Right lobe of liver (tissue), 6 donors: ENCODE data around the gene VGF. TPM values are rescaled to one million over a fixed set of nuclear protein-coding genes. Genes with fewer than 3 reads are reported as not detected.

Experiments used
- ATAC-seq, 4 donors: fragments of 200-7000 bp; cut with Tn5 transposase; one replicate each; pipeline ENCODE4 v1.9.1; 2020; ENCODE audit warnings: mild to moderate bottlenecking in 4 of 4, moderate library complexity in 4 of 4
- DNase-seq, 3 donors: peaks; one replicate each; pipeline ENCODE4 v3.0.0-alpha.2; 2020
- H3K27ac ChIP-seq, 3 donors: fragments of 200-600 bp; one replicate each; pipeline ENCODE4 v1.8.0; 2022
- H3K27me3 ChIP-seq, 2 donors: fragments of 200-600 bp; one replicate each; pipeline ENCODE4 v1.8.0; 2022
- H3K36me3 ChIP-seq, 4 donors: fragments of 200-600 bp; sonication (generic) in 1 of 4; one replicate each; pipeline versions ENCODE4 v1.5.1 to v1.8.0; 2017 to 2022; ENCODE audit warnings: control low read depth in 1 of 4
- H3K4me1 ChIP-seq, 4 donors: fragments of 200-600 bp; sonication (generic) in 1 of 4; one replicate each; pipeline versions ENCODE4 v1.5.1 to v1.8.0; 2017 to 2022; ENCODE audit warnings: control low read depth in 1 of 4
- H3K4me3 ChIP-seq, 3 donors: fragments of 200-600 bp; one replicate each; pipeline ENCODE4 v1.8.0; 2022
- H3K9me3 ChIP-seq, 4 donors: fragments of 200-600 bp; sonication (generic) in 1 of 4; one replicate each; pipeline versions ENCODE4 v1.5.1 to v1.8.0; 2017 to 2022; ENCODE audit warnings: control low read depth in 1 of 4
- CTCF ChIP-seq, 4 donors: fragments of 200-600 bp in 3 of 4; fragments of 450-650 bp in 1 of 4; IDR thresholded peaks; one replicate each; pipeline versions ENCODE4 v1.5.1 to v1.8.0; 2016 to 2022; ENCODE audit warnings: antibody characterized with exemption in 4 of 4, mild to moderate bottlenecking in 2 of 4
- POLR2A ChIP-seq: fragments of 450-650 bp; IDR thresholded peaks from one replicate; pipeline ENCODE4 v1.6.1; 2017; ENCODE audit warnings: antibody characterized with exemption, mild to moderate bottlenecking
- WGBS: methylation state at CpG from one replicate; pipeline ENCODE4 v1.1.6; 2018; ENCODE audit warnings: low coverage, low lambda C conversion rate; ENCODE audit not compliant: insufficient coverage; ENCODE audit errors: missing lambda C conversion rate; 5-methylcytosine and 5-hydroxymethylcytosine counted together
- intact Hi-C, 2 donors: fragments of 100-400 bp; cut with DNase I; formaldehyde crosslinking; loops; one replicate each; pipeline versions ENCODE4 v1.11.2 to v1.14.1; 2022
- long read RNA-seq: library from polyadenylated mRNA; unstranded; transcript quantifications from one replicate; pipeline ENCODE4 v2.0.0, GENCODE V29; 2019
- total RNA-seq, 6 experiments: library from RNA; depleted of rRNA in 2 of 6; stranded (reverse); fragments of >200 nt in 2 of 6; fragmentation: NEBNext Ultra II Directional in 3 of 6; extraction: Animal tissue kit (Norgen Biotek cat#: 25700) in 3 of 6; gene quantifications; one replicate each; pipeline versions ENCODE4 v1.1.0 to v1.2.4, GENCODE V29; 2016 to 2023
- donor health status: DM: no; HTN: yes; CAD: no.
- donor health status: DM: no; HTN: no; CAD: no.
- donor health status: DM: no; HTN: no; CAD: no.
- donor health status: DM: no; HTN: yes; CAD: no.
- donor health status: DM: no; HTN: yes; CAD: no.

The VGF gene
- not detected for total RNA-seq
- long read RNA-seq: 0 reads

- Histone ChIP-seq H3K4me1 (peaks cover 0 to 20% (median 0%) of the 10 kb centered on the region in 4 donors), H3K36me3 (no peaks in the 10 kb centered on the region), H3K4me3 (no peak within 1 kb of the TSS), H3K27me3 (peaks cover 0 to 19% of the 10 kb centered on the region in 2 donors), H3K27ac (no peak within 1 kb of the TSS), H3K9me3 (no peaks in the 10 kb centered on the region)
- WGBS: 2% methylated on average over 34 of the region's 74 CpGs
- DNase-seq: peak; percentile 90 to 92 (median 91)
- intact Hi-C loops: loop anchor here in 1 of 2 donors (10.0 kb wide), 1 partner anchor 119 kb away; no protein-coding TSS in a partner anchor
- TF ChIP-seq CTCF (IDR thresholded peaks at IDR 0.05) (no peak), POLR2A (no peak)
- ATAC-seq: peak; percentile 85 to 95 (median 90)
These were observed at the start of gene VGF for GRCh38 chr7:101165075-101165957. TSS of gene VGF (minus strand) at chr7:101165569. CDS start at chr7:101164843, 726 bp downstream.

- peaks cover 0 to 47% (median 19%) of the 10 kb centered on the region in 4 donors for H3K36me3 ChIP-seq
- no CpG with 5 or more reads among the region's 8 CpGs for WGBS
These were observed 46.6 kb upstream of the VGF start for GRCh38 chr7:101212014-101212413.

GRCh38 chr7:101211501-101211900, 46.1 kb upstream of the VGF start:
- ATAC-seq (peak in 1 of 4 donors; percentile 3), DNase-seq (no peak)
- peaks cover 0 to 19% (median 0%) of the 10 kb centered on the region in 4 donors for H3K4me1 ChIP-seq
- no peak for TF ChIP-seq CTCF (IDR thresholded peaks at IDR 0.05)
- TF ChIP-seq POLR2A: no peak
- H3K4me3 ChIP-seq: no peak overlapping the region
- no peaks in the 10 kb centered on the region for H3K9me3 ChIP-seq
- 70% methylated on average over 2 of the region's 24 CpGs for WGBS
- H3K27me3 ChIP-seq: no peaks in the 10 kb centered on the region
- H3K27ac ChIP-seq: no peak overlapping the region
- intact Hi-C loops: no loop called here
- peaks cover 0 to 47% (median 19%) of the 10 kb centered on the region in 4 donors for H3K36me3 ChIP-seq

More at GRCh38 chr7:101212014-101212413, 46.6 kb upstream of the VGF start:
- DNase-seq (no peak), ATAC-seq (no peak)
- no peak overlapping the region for H3K27ac ChIP-seq
- no peak overlapping the region for H3K4me3 ChIP-seq
- intact Hi-C loops: no loop called here
- no peaks in the 10 kb centered on the region for H3K9me3 ChIP-seq
- H3K27me3 ChIP-seq: no peaks in the 10 kb centered on the region
- peaks cover 0 to 23% (median 0%) of the 10 kb centered on the region in 4 donors for H3K4me1 ChIP-seq
- TF ChIP-seq POLR2A (no peak), CTCF (IDR thresholded peaks at IDR 0.05) (no peak)

GRCh38 chr7:101210143-101210542, 44.8 kb upstream of the VGF start:
- TF ChIP-seq CTCF (IDR thresholded peaks at IDR 0.05) (no peak), POLR2A (no peak)
- 90% methylated on average over 13 of the region's 19 CpGs for WGBS
- DNase-seq: no peak
- no peak for ATAC-seq
- Histone ChIP-seq H3K36me3 (peaks cover 0 to 55% (median 19%) of the 10 kb centered on the region in 4 donors), H3K4me3 (no peak overlapping the region), H3K4me1 (peaks cover 0 to 7% (median 0%) of the 10 kb centered on the region in 4 donors), H3K27me3 (no peaks in the 10 kb centered on the region), H3K9me3 (no peaks in the 10 kb centered on the region), H3K27ac (no peak overlapping the region)
- intact Hi-C loops: no loop called here
